HepG2 (cell line): Measurements from ENCODE around the gene TCF12. TPM values are rescaled to one million over a fixed set of nuclear protein-coding genes. Genes with fewer than 3 reads are reported as not detected.

ENCODE experiments used
- AHDC1 ChIP-seq: sonication (generic); formaldehyde crosslinking; IDR thresholded peaks from 2 replicates; pipeline ENCODE4 v1.5.1; 2020; ENCODE audit warnings: mild to moderate bottlenecking, missing genetic modification reagents, borderline replicate concordance
- CHD2 ChIP-seq: IDR thresholded peaks from 2 replicates; pipeline ENCODE4 v1.6.1; 2011; ENCODE audit warnings: low read depth, low read length, improper control_type of control experiment
- HMGA1 ChIP-seq: sonication (generic); formaldehyde crosslinking; conservative IDR thresholded peaks from 2 replicates; pipeline ENCODE4 v1.4.0; 2020; ENCODE audit warnings: missing genetic modification reagents
- MED8 ChIP-seq: sonication (generic); formaldehyde crosslinking; IDR thresholded peaks from 2 replicates; pipeline ENCODE4 v1.8.1; 2023; ENCODE audit warnings: mild to moderate bottlenecking, missing genetic modification reagents; ENCODE audit not compliant: insufficient replicate concordance
- PAXIP1 ChIP-seq: sonication (generic); formaldehyde crosslinking; conservative IDR thresholded peaks from 2 replicates; pipeline ENCODE4 v1.4.0; 2020; ENCODE audit warnings: mild to moderate bottlenecking, missing genetic modification reagents, moderate library complexity
- PRMT3 ChIP-seq: sonication (generic); formaldehyde crosslinking; IDR thresholded peaks from 2 replicates; pipeline ENCODE4 v1.8.1; 2022; ENCODE audit warnings: low read depth, mild to moderate bottlenecking, moderate library complexity, missing genetic modification reagents, borderline replicate concordance
- REPIN1 ChIP-seq: sonication (generic); formaldehyde crosslinking; IDR thresholded peaks from 2 replicates; pipeline ENCODE4 v1.8.0; 2022; ENCODE audit warnings: missing genetic modification reagents, low read depth, mild to moderate bottlenecking, borderline replicate concordance
- SIN3B ChIP-seq: fragments of 150-350 bp; IDR thresholded peaks from 2 replicates; pipeline ENCODE4 v1.6.1; 2014; ENCODE audit warnings: low read length
- SRF ChIP-seq: IDR thresholded peaks from 2 replicates; pipeline ENCODE4 v1.6.1; 2011; ENCODE audit warnings: mild to moderate bottlenecking, low read depth, low read length, moderate library complexity
- ZBED4 ChIP-seq: sonication (generic); formaldehyde crosslinking; IDR thresholded peaks from 2 replicates; pipeline ENCODE4 v1.4.0; 2020; ENCODE audit warnings: missing genetic modification reagents, borderline replicate concordance
- ZNF121 ChIP-seq: sonication (generic); formaldehyde crosslinking; IDR thresholded peaks from 2 replicates; pipeline ENCODE4 v1.5.0; 2020; ENCODE audit warnings: mild to moderate bottlenecking, missing genetic modification reagents
- ZNF235 ChIP-seq: sonication (generic); formaldehyde crosslinking; IDR thresholded peaks from 2 replicates; pipeline ENCODE4 v1.8.1; 2023; ENCODE audit warnings: mild to moderate bottlenecking, missing genetic modification reagents, borderline replicate concordance
- ZNF333 ChIP-seq: sonication (generic); formaldehyde crosslinking; IDR thresholded peaks from 2 replicates; pipeline ENCODE4 v1.4.0; 2020; ENCODE audit warnings: mild to moderate bottlenecking, missing genetic modification reagents, borderline replicate concordance
- polyA plus RNA-seq, 8 experiments: library from polyadenylated mRNA; depleted of rRNA in 3 of 8; stranded (reverse) in 7 of 8; unstranded in 1 of 8; fragments of >200 nt; fragmentation: Illumina TruSeq in 4 of 8; extraction: Trizol in 4 of 8; gene quantifications; 2 replicates each; pipeline versions ENCODE4 v1.2.1 to v1.2.3, GENCODE V29; 2011 to 2016; ENCODE audit warnings: low read depth in 4 of 8, missing spikeins in 1 of 8, mixed read lengths in 1 of 8; ENCODE audit not compliant: insufficient read depth in 1 of 8
- total RNA-seq, 5 experiments: library from RNA; depleted of rRNA; stranded (reverse); fragments of >200 nt; fragmentation: Illumina TruSeq; extraction: Trizol; gene quantifications; 2 replicates each; pipeline ENCODE4 v1.2.3, GENCODE V29; 2016; ENCODE audit warnings: low read depth in 1 of 5

The TCF12 gene
- total and polyA plus RNA-seq, 2 of the 13 experiments (the other 11 are each of a cell fraction or from before 2014, with no cell fraction given): 48.6 to 51.1 TPM

- TF ChIP-seq AHDC1 (CRISPR knock-in tag) (peak; percentile 67), HMGA1 (CRISPR knock-in tag) (no peak), PRMT3 (CRISPR knock-in tag) (no peak; the same call in 1 of the 2 replicates), SIN3B (no peak), ZNF121 (CRISPR knock-in tag) (peak; percentile 40; the same call in 1 of the 2 replicates), MED8 (CRISPR knock-in tag) (peak; percentile 59), PAXIP1 (CRISPR knock-in tag) (peak; percentile 71), ZNF333 (0 out of 2 replicates have a peak, but pooled peaks have one; percentile 62), REPIN1 (CRISPR knock-in tag) (peak; percentile 93), ZNF235 (CRISPR knock-in tag) (peak; percentile 93; the same call in 1 of the 2 replicates), CHD2 (peak; percentile 86), ZBED4 (CRISPR knock-in tag) (peak; percentile 98), SRF (no peak)
Observed at GRCh38 chr15:56886932-56887781, 31.3 kb upstream of the TCF12 start (continued).
